Activated T-helper 2 cell treated with anti-CD3 and anti-CD28 coated beads, Interferon-gamma antibody, Interleukin-2, Interleukin-4, amounts not matched to agents 10 μg/mL and 5 μg/mL and 100 μg/mL, durations not matched to agents 14 hours and 24 hours and 36 hours (primary cell): ENCODE results near the gene COG5. TPM values are rescaled to one million over a fixed set of nuclear protein-coding genes. Genes with fewer than 3 reads are reported as not detected.

Experiments used
- DNase-seq: peaks from one replicate; pipeline ENCODE4 v3.0.0; 2021; ENCODE audit warnings: low spot score
- H3K27ac Mint-ChIP-seq: one replicate; pipeline ENCODE4 v1.8.0; 2021; ENCODE audit warnings: mixed read lengths
- H3K27me3 Mint-ChIP-seq: one replicate; pipeline ENCODE4 v1.8.0; 2021; ENCODE audit warnings: low read depth, mixed read lengths
- H3K36me3 Mint-ChIP-seq: one replicate; pipeline ENCODE4 v1.8.0; 2021; ENCODE audit warnings: low read depth, mixed read lengths
- H3K4me1 Mint-ChIP-seq: one replicate; pipeline ENCODE4 v1.8.0; 2021; ENCODE audit warnings: low read depth, mixed read lengths
- H3K4me3 Mint-ChIP-seq: one replicate; pipeline ENCODE4 v1.8.0; 2021; ENCODE audit warnings: low read depth, mild to moderate bottlenecking, moderate library complexity, mixed read lengths
- H3K9me3 Mint-ChIP-seq: one replicate; pipeline ENCODE4 v1.8.0; 2021; ENCODE audit warnings: mixed read lengths
- intact Hi-C: fragments of 100-400 bp; cut with micrococcal nuclease; formaldehyde crosslinking; loops from one replicate; pipeline ENCODE4 v1.15.1; 2023
- total RNA-seq: library from RNA; stranded (reverse); gene quantifications from 2 replicates; pipeline ENCODE4 v1.2.3, GENCODE V29; 2022

The COG5 gene
- total RNA-seq, 1 donor from 2014 or later = 35.2 TPM

GRCh38 chr7:107494315-107494751 lies 69.4 kb downstream of the COG5 start:
- Mint-ChIP-seq H3K27ac (no peak overlapping the region), H3K4me1 (peaks cover 6% of the 10 kb centered on the region), H3K27me3 (no peaks in the 10 kb centered on the region), H3K4me3 (no peak overlapping the region), H3K9me3 (no peaks in the 10 kb centered on the region), H3K36me3 (peaks cover 9% of the 10 kb centered on the region)
- no peak for DNase-seq
- intact Hi-C loops = no loop called here

GRCh38 chr7:107492875-107493274 lies 70.8 kb downstream of the COG5 start:
- H3K36me3 Mint-ChIP-seq = peaks cover 9% of the 10 kb centered on the region

GRCh38 chr7:107486041-107486440 lies 77.7 kb downstream of the COG5 start:
- H3K36me3 Mint-ChIP-seq = peaks cover 4% of the 10 kb centered on the region
- no peak for DNase-seq
- H3K4me3 Mint-ChIP-seq = no peak overlapping the region
- intact Hi-C loops = no loop called here
- peaks cover 8% of the 10 kb centered on the region for H3K4me1 Mint-ChIP-seq
- no peaks in the 10 kb centered on the region for H3K9me3 Mint-ChIP-seq
- no peaks in the 10 kb centered on the region for H3K27me3 Mint-ChIP-seq
- no peak overlapping the region for H3K27ac Mint-ChIP-seq

More at GRCh38 chr7:107492875-107493274, 70.8 kb downstream of the COG5 start:
- H3K4me3 Mint-ChIP-seq = no peak overlapping the region
- H3K4me1 Mint-ChIP-seq = peaks cover 6% of the 10 kb centered on the region
- H3K27ac Mint-ChIP-seq = no peak overlapping the region
- H3K27me3 Mint-ChIP-seq = no peaks in the 10 kb centered on the region
- intact Hi-C loops = no loop called here
- DNase-seq = no peak
- no peaks in the 10 kb centered on the region for H3K9me3 Mint-ChIP-seq

GRCh38 chr7:107482571-107482970 lies 81.1 kb downstream of the COG5 start:
- no peak overlapping the region for H3K4me3 Mint-ChIP-seq
- no peaks in the 10 kb centered on the region for H3K36me3 Mint-ChIP-seq
- H3K4me1 Mint-ChIP-seq = peaks cover 8% of the 10 kb centered on the region
- no peak overlapping the region for H3K27ac Mint-ChIP-seq
- H3K9me3 Mint-ChIP-seq = no peaks in the 10 kb centered on the region
- H3K27me3 Mint-ChIP-seq = no peaks in the 10 kb centered on the region
- intact Hi-C loops = no loop called here
- DNase-seq = no peak

- DNase-seq = no peak
- intact Hi-C loops = no loop called here
- Mint-ChIP-seq H3K4me1 (peaks cover 5% of the 10 kb centered on the region), H3K4me3 (no peak overlapping the region), H3K36me3 (no peaks in the 10 kb centered on the region), H3K9me3 (no peaks in the 10 kb centered on the region), H3K27ac (no peak overlapping the region), H3K27me3 (no peaks in the 10 kb centered on the region)
These were observed 82.8 kb downstream of the COG5 start for GRCh38 chr7:107480932-107481331.

GRCh38 chr7:107479303-107479702 lies 84.4 kb downstream of the COG5 start:
- Mint-ChIP-seq H3K4me3 (no peak overlapping the region), H3K27me3 (no peaks in the 10 kb centered on the region), H3K9me3 (no peaks in the 10 kb centered on the region), H3K4me1 (no peaks in the 10 kb centered on the region), H3K27ac (no peak overlapping the region), H3K36me3 (no peaks in the 10 kb centered on the region)
- intact Hi-C loops = no loop called here
- DNase-seq = no peak

GRCh38 chr7:107474104-107474521 lies 89.6 kb downstream of the COG5 start:
- no peak for DNase-seq
- H3K4me1 Mint-ChIP-seq = no peaks in the 10 kb centered on the region
- H3K27ac Mint-ChIP-seq = no peak overlapping the region
- H3K27me3 Mint-ChIP-seq = no peaks in the 10 kb centered on the region
- H3K36me3 Mint-ChIP-seq = no peaks in the 10 kb centered on the region
- intact Hi-C loops = no loop called here
- H3K4me3 Mint-ChIP-seq = no peak overlapping the region
- no peaks in the 10 kb centered on the region for H3K9me3 Mint-ChIP-seq

GRCh38 chr7:107472116-107472515 lies 91.6 kb downstream of the COG5 start:
- Mint-ChIP-seq H3K4me1 (no peaks in the 10 kb centered on the region), H3K36me3 (no peaks in the 10 kb centered on the region), H3K27me3 (no peaks in the 10 kb centered on the region), H3K27ac (no peak overlapping the region), H3K4me3 (no peak overlapping the region), H3K9me3 (no peaks in the 10 kb centered on the region)
- DNase-seq = no peak
- intact Hi-C loops = no loop called here

- no peak for DNase-seq
- H3K4me1 Mint-ChIP-seq = no peaks in the 10 kb centered on the region
- intact Hi-C loops = no loop called here
- no peaks in the 10 kb centered on the region for H3K9me3 Mint-ChIP-seq
- no peaks in the 10 kb centered on the region for H3K36me3 Mint-ChIP-seq
- no peak overlapping the region for H3K27ac Mint-ChIP-seq
- no peaks in the 10 kb centered on the region for H3K27me3 Mint-ChIP-seq
- H3K4me3 Mint-ChIP-seq = no peak overlapping the region
These were observed 92.2 kb downstream of the COG5 start for GRCh38 chr7:107471292-107472070.

GRCh38 chr7:107469929-107470328 lies 93.8 kb downstream of the COG5 start, which contains the start of gene GPR22:
GPR22 (plus strand) TSS chr7:107470057; CDS start chr7:107474061, 4,004 bp downstream.
- intact Hi-C loops = no loop called here
- no peaks in the 10 kb centered on the region for H3K9me3 Mint-ChIP-seq
- H3K4me3 Mint-ChIP-seq = no peak within 1 kb of the TSS
- H3K4me1 Mint-ChIP-seq = no peaks in the 10 kb centered on the region
- no peak for DNase-seq
- no peak within 1 kb of the TSS for H3K27ac Mint-ChIP-seq
- no peaks in the 10 kb centered on the region for H3K27me3 Mint-ChIP-seq
- no peaks in the 10 kb centered on the region for H3K36me3 Mint-ChIP-seq

- Mint-ChIP-seq H3K9me3 (no peaks in the 10 kb centered on the region), H3K27ac (no peak overlapping the region), H3K36me3 (no peaks in the 10 kb centered on the region), H3K4me3 (no peak overlapping the region), H3K27me3 (no peaks in the 10 kb centered on the region), H3K4me1 (no peaks in the 10 kb centered on the region)
- no peak for DNase-seq
- intact Hi-C loops = no loop called here
These were observed 94.9 kb downstream of the COG5 start for GRCh38 chr7:107468824-107469223.

GRCh38 chr7:107467972-107468371 lies 95.7 kb downstream of the COG5 start:
- H3K36me3 Mint-ChIP-seq = no peaks in the 10 kb centered on the region
- no peaks in the 10 kb centered on the region for H3K4me1 Mint-ChIP-seq
- intact Hi-C loops = no loop called here
- H3K27me3 Mint-ChIP-seq = no peaks in the 10 kb centered on the region
- no peak for DNase-seq
- H3K4me3 Mint-ChIP-seq = no peak overlapping the region
- no peaks in the 10 kb centered on the region for H3K9me3 Mint-ChIP-seq
- H3K27ac Mint-ChIP-seq = no peak overlapping the region

GRCh38 chr7:107464666-107465226 lies 99.0 kb downstream of the COG5 start:
- no peaks in the 10 kb centered on the region for H3K4me1 Mint-ChIP-seq
- no peaks in the 10 kb centered on the region for H3K9me3 Mint-ChIP-seq
- H3K27me3 Mint-ChIP-seq = no peaks in the 10 kb centered on the region
- intact Hi-C loops = loop anchor here (5.0 kb wide), 2 partner anchors 38 to 198 kb away; partner anchors contain the start of gene SLC26A4
- H3K4me3 Mint-ChIP-seq = no peak overlapping the region
- no peak for DNase-seq
- no peaks in the 10 kb centered on the region for H3K36me3 Mint-ChIP-seq
- no peak overlapping the region for H3K27ac Mint-ChIP-seq
